Mesendoderm (in vitro differentiated cells): ENCODE results near the gene NGEF.
"Not testable (repeated sequence)": the region's sequence is repeated elsewhere in the genome, so short reads cannot be mapped to it uniquely, and the experiment has no call there.

Experiments
- DNase-seq: peaks from one replicate; pipeline ENCODE4 v3.0.0; 2013
- H2AK5ac ChIP-seq: 2 replicates; pipeline ENCODE4 v1.6.1; 2013; ENCODE audit warnings: low read length, inconsistent platforms
- H2BK120ac ChIP-seq: 2 replicates; pipeline ENCODE4 v1.6.1; 2013; ENCODE audit warnings: low read depth, mild to moderate bottlenecking, low read length, moderate library complexity, mixed read lengths
- H2BK15ac ChIP-seq: replicated peaks from 2 replicates; pipeline ENCODE4 v1.6.1; 2013; ENCODE audit warnings: low read depth, mild to moderate bottlenecking, moderate library complexity
- H2BK5ac ChIP-seq: 2 replicates; pipeline ENCODE4 v1.6.1; 2013; ENCODE audit warnings: low read length, inconsistent platforms
- H3K18ac ChIP-seq: 2 replicates; pipeline ENCODE4 v1.6.1; 2013; ENCODE audit warnings: mild to moderate bottlenecking, low read length, mixed read lengths
- H3K23ac ChIP-seq: one replicate; pipeline ENCODE4 v1.6.1; 2013; ENCODE audit warnings: low read length
- H3K27ac ChIP-seq: 2 replicates; pipeline ENCODE4 v1.5.1; 2013; ENCODE audit warnings: low read depth, mild to moderate bottlenecking, inconsistent platforms, low read length, moderate library complexity
- H3K27me3 ChIP-seq: 2 replicates; pipeline ENCODE4 v1.6.1; 2013; ENCODE audit warnings: low read length, control low read depth, mild to moderate bottlenecking, inconsistent platforms; ENCODE audit not compliant: insufficient read depth, poor library complexity
- H3K36me3 ChIP-seq: 2 replicates; pipeline ENCODE4 v1.6.1; 2013; ENCODE audit warnings: low read length, inconsistent platforms; ENCODE audit not compliant: control insufficient read depth, insufficient read depth
- H3K4ac ChIP-seq: one replicate; pipeline ENCODE4 v1.6.1; 2013; ENCODE audit warnings: low read depth, mild to moderate bottlenecking, low read length, moderate library complexity
- H3K4me1 ChIP-seq: 2 replicates; pipeline ENCODE4 v1.6.1; 2013; ENCODE audit warnings: low read depth, low read length, inconsistent platforms; ENCODE audit not compliant: control insufficient read depth
- H3K4me2 ChIP-seq: 2 replicates; pipeline ENCODE4 v1.6.1; 2013; ENCODE audit warnings: low read length
- H3K4me3 ChIP-seq: 2 replicates; pipeline ENCODE4 v1.5.1; 2013; ENCODE audit warnings: mild to moderate bottlenecking, low read length
- H3K56ac ChIP-seq: one replicate; pipeline ENCODE4 v1.6.1; 2013; ENCODE audit warnings: low read length
- H3K79me1 ChIP-seq: 2 replicates; pipeline ENCODE4 v1.6.1; 2013; ENCODE audit warnings: low read length, inconsistent platforms
- H3K79me2 ChIP-seq: 2 replicates; pipeline ENCODE4 v1.6.1; 2013; ENCODE audit warnings: mild to moderate bottlenecking, low read length; ENCODE audit not compliant: control insufficient read depth, insufficient read depth
- H3K9ac ChIP-seq: 2 replicates; pipeline ENCODE4 v1.6.1; 2013; ENCODE audit warnings: low read length, inconsistent platforms
- H4K5ac ChIP-seq: one replicate; pipeline ENCODE4 v1.6.1; 2013; ENCODE audit warnings: low read length
- H4K8ac ChIP-seq: one replicate; pipeline ENCODE4 v1.6.1; 2013; ENCODE audit warnings: low read depth, mild to moderate bottlenecking, control low read depth, low read length, moderate library complexity
- WGBS: extraction: QIAGEN DNeasy Blood & Tissue Kit; methylation state at CpG from one replicate; pipeline ENCODE4 v1.1.7; 2013; ENCODE audit warnings: low lambda C conversion rate, missing lambda C conversion rate; ENCODE audit not compliant: insufficient coverage; ENCODE audit errors: extremely low coverage; 5-methylcytosine and 5-hydroxymethylcytosine counted together

NGEF gene

DNA sequence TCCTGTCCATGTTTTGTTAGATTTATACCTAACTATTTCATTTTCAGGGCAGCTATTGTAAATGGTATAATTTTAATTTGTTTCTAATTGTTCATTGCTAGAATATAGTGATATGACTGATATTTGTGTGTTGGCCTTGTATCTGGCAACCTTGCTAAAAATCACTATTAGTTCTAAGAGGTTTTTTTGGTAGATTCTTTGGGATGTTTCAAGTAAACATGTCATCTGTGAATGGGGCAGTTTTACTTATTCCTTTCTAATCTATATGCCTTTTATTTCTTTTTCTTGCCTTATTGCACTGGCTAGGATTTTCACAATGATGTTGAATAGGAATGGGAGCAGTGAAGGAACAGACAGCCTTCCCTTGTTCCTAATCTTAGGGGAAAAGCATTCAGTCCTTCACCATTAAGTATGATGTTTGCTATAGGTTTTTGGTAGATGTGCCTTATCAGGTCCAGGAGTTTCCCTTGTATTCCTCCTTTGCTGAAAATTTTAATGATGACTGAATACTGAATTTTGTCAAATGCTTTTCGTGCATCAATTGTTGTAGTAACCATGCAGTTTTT is 101.3 kb downstream of the NGEF start:
- H3K4ac ChIP-seq, result no peak overlapping the region
- no peak overlapping the region for H2BK120ac ChIP-seq
- no peak overlapping the region for H3K4me2 ChIP-seq
- no peak overlapping the region for H3K23ac ChIP-seq
- WGBS, result no CpG with 5 or more reads among the region's 1 CpG
- DNase-seq, result no peak
- no peak overlapping the region for H4K8ac ChIP-seq
- no peak overlapping the region for H2BK5ac ChIP-seq
- H3K4me1 ChIP-seq, result no peaks in the 10 kb centered on the region
- no peak overlapping the region for H2AK5ac ChIP-seq
- H4K5ac ChIP-seq, result no peak overlapping the region
- H3K79me1 ChIP-seq, result no peaks in the 10 kb centered on the region
- no peaks in the 10 kb centered on the region for H3K27me3 ChIP-seq
- no peaks in the 10 kb centered on the region for H3K36me3 ChIP-seq
- H3K4me3 ChIP-seq, result no peak overlapping the region
- H3K9ac ChIP-seq, result no peak overlapping the region
- no peaks in the 10 kb centered on the region for H3K79me2 ChIP-seq
- no peak overlapping the region for H3K27ac ChIP-seq
- no peak overlapping the region for H3K56ac ChIP-seq
- no peak overlapping the region for H2BK15ac ChIP-seq
- H3K18ac ChIP-seq, result no peak overlapping the region

- whole genome bisulfite sequencing, result no CpG with 5 or more reads among the region's 6 CpGs
- no peaks in the 10 kb centered on the region for H3K79me2 ChIP-seq
- no peaks in the 10 kb centered on the region for H3K4me1 ChIP-seq
- no peak overlapping the region for H2BK120ac ChIP-seq
- H3K4me3 ChIP-seq, result no peak overlapping the region
- no peak overlapping the region for H2BK15ac ChIP-seq
- H3K4ac ChIP-seq, result no peak overlapping the region
- H4K8ac ChIP-seq, result no peak overlapping the region
- no peak overlapping the region for H2BK5ac ChIP-seq
- H3K9ac ChIP-seq, result no peak overlapping the region
- no peak overlapping the region for H3K4me2 ChIP-seq
- no peaks in the 10 kb centered on the region for H3K27me3 ChIP-seq
- H3K23ac ChIP-seq, result no peak overlapping the region
- no peak overlapping the region for H3K27ac ChIP-seq
- no peak overlapping the region for H3K18ac ChIP-seq
- H3K79me1 ChIP-seq, result no peaks in the 10 kb centered on the region
- no peak overlapping the region for H3K56ac ChIP-seq
- no peak overlapping the region for H2AK5ac ChIP-seq
- H3K36me3 ChIP-seq, result no peaks in the 10 kb centered on the region
- H4K5ac ChIP-seq, result no peak overlapping the region
- DNase-seq, result no peak
Observed at GRCh38 chr2:232910376-232910775, 102.7 kb downstream of the NGEF start.

DNA sequence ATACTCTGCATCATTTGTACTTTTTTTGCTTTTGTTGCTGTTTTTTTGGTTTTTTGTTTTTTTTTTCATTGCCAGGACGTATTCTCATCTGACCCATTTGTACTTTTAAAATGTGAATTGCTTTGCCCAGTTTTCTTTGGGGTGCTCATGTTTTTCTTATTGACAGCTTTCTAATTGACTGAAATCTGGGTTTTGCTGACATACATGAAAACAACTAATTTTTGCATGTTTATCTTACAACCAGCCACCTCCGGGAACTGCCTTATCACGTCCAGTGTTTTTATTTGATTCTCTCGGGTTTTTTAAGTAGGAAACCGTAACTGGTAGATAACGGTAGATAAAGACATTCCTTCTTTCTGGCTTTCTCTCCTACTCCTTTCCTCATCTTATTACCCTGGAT is 104.4 kb downstream of the NGEF start:
- peak; percentile 44 for DNase-seq
- Histone ChIP-seq H2BK120ac (no peak overlapping the region), H3K27ac (no peak overlapping the region), H3K4me3 (no peak overlapping the region), H3K27me3 (no peaks in the 10 kb centered on the region), H3K79me1 (no peaks in the 10 kb centered on the region), H3K23ac (no peak overlapping the region), H4K5ac (no peak overlapping the region), H3K18ac (no peak overlapping the region), H3K79me2 (no peaks in the 10 kb centered on the region), H3K4me1 (no peaks in the 10 kb centered on the region), H2BK15ac (no peak overlapping the region), H3K4ac (no peak overlapping the region), H2BK5ac (no peak overlapping the region), H3K56ac (no peak overlapping the region), H3K4me2 (no peak overlapping the region), H2AK5ac (no peak overlapping the region), H3K9ac (no peak overlapping the region), H4K8ac (no peak overlapping the region), H3K36me3 (no peaks in the 10 kb centered on the region)
- WGBS, result no CpG with 5 or more reads among the region's 6 CpGs

- not testable (repeated sequence) for H3K4me2 ChIP-seq, H3K4me3 ChIP-seq, H3K56ac ChIP-seq, H2BK15ac ChIP-seq, H2BK120ac ChIP-seq, H4K5ac ChIP-seq, H3K9ac ChIP-seq, H3K27me3 ChIP-seq, H3K36me3 ChIP-seq, H3K27ac ChIP-seq, H3K79me2 ChIP-seq, H3K4ac ChIP-seq, H2BK5ac ChIP-seq, H3K18ac ChIP-seq, H2AK5ac ChIP-seq, H3K23ac ChIP-seq, H3K79me1 ChIP-seq, H3K4me1 ChIP-seq, H4K8ac ChIP-seq, DNase-seq
- no CpG with 5 or more reads among the region's 9 CpGs for WGBS
Observed at GRCh38 chr2:232907718-232908085, 105.4 kb downstream of the NGEF start.

DNA sequence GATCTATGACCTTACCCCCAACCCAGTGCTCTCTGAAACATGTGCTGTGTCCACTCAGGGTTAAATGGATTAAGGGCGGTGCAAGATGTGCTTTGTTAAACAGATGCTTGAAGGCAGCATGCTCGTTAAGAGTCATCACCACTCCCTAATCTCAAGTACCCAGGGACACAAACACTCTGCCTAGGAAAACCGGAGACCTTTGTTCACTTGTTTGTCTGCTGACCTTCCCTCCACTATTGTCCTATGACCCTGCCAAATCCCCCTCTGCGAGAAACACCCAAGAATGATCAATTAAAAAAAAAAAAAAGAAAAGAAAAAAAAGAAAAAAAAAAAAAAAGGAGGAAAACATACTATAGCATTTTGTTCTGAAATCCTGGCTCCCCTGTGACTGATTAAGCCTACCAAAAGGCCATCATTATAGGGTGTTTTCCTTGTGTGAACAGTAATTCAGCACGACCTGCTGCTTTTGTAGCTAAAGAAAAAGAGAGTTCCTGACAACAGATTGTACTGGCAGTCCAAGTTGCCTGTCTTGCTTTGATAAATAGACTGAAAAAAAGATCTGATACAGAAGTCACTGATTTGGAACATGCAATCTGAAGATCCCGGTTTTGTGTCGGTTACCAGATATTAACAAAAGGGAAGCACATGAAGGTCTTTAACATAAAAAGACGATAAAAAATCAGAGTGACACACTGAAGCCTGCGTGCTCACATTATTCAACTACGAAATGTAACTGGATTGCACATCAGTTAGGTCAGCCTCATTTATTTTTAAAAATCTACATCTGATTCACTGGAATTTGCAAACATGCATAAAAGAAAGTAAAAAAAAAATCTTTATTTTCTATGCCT is 106.0 kb downstream of the NGEF start:
- not testable (repeated sequence) for H2BK5ac ChIP-seq, H3K79me1 ChIP-seq, H3K23ac ChIP-seq, H3K4ac ChIP-seq, H3K4me1 ChIP-seq, H2BK120ac ChIP-seq, H3K18ac ChIP-seq, H3K36me3 ChIP-seq, H4K5ac ChIP-seq, H4K8ac ChIP-seq, H2AK5ac ChIP-seq, H3K79me2 ChIP-seq, H2BK15ac ChIP-seq, H3K9ac ChIP-seq, H3K4me2 ChIP-seq, H3K4me3 ChIP-seq, H3K27me3 ChIP-seq, H3K27ac ChIP-seq, H3K56ac ChIP-seq, DNase-seq
- WGBS, result no CpG with 5 or more reads among the region's 10 CpGs
